Measurements from ENCODE around the gene HTT-AS. TPM values are rescaled to one million over a fixed set of nuclear protein-coding genes. Genes with fewer than 3 reads are reported as not detected.

The HTT-AS gene
- total RNA-seq, 2 donors from 2014 or later, result not detected

DNA sequence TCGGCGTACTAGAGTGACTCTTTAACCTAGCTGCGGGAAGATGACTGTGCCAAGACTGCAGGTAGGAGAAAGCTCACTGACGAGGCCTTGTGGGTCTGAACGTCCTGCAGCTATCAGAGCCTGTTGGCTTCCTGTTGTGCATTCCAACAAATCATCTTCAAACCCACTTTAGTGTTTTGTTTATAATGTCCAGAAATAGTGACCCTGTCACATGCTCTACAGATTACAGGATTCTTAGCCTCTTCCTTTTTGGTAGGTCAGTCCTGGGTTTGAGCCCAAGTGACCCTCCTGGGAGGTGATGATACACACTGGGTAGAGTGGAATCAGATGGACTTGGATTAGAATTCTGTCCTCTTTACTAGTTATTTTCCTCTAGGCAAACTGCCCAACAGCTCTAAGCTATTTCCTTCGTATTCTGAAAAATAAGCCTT, 33.4 kb upstream of the HTT-AS start:
- Histone ChIP-seq H3K36me3 (no peaks in the 10 kb centered on the region), H3K9me3 (no peaks in the 10 kb centered on the region), H3K4me3 (no peak overlapping the region), H3K27me3 (replicated peaks; ENCODE audit: insufficient read depth) (no peaks in the 10 kb centered on the region), H3K4me1 (replicated peaks) (no peaks in the 10 kb centered on the region), H3K27ac (no peak overlapping the region)
- TF ChIP-seq CTCF (IDR thresholded peaks at IDR 0.05) (no peak), POLR2AphosphoS5 (IDR thresholded peaks at IDR 0.05) (no peak)
- WGBS, result 78% methylated on average over 6 of the region's 6 CpGs
- no peak for DNase-seq (ENCODE audit: low spot score)
- intact Hi-C loops (cut with DNase I), result loop anchor here (5.0 kb wide), 2 partner anchors 240 to 335 kb away; partner anchors contain the start of gene HGFAC

DNA sequence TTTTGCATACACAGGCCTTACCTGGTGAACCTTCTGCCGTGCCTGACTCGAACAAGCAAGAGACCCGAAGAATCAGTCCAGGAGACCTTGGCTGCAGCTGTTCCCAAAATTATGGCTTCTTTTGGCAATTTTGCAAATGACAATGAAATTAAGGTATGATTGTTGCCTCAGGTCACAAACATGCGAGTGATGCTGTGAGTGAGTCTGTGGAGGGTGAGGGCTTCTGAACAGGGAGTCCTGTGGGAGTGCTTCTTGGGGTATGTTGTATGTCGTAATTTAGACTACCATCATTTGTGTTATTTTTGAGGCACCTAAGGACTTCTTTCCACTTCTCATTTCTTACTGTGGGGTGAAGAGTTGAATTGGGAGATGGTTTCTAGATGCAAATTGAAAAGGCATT, 32.9 kb upstream of the HTT-AS start:
- Histone ChIP-seq H3K27ac (no peak overlapping the region), H3K36me3 (no peaks in the 10 kb centered on the region), H3K4me3 (no peak overlapping the region), H3K4me1 (replicated peaks) (no peaks in the 10 kb centered on the region), H3K27me3 (replicated peaks; ENCODE audit: insufficient read depth) (no peaks in the 10 kb centered on the region), H3K9me3 (no peaks in the 10 kb centered on the region)
- 88% methylated on average over 5 of the region's 5 CpGs for WGBS
- no peak for DNase-seq (ENCODE audit: low spot score)
- TF ChIP-seq POLR2AphosphoS5 (IDR thresholded peaks at IDR 0.05) (no peak), POLR2A (IDR thresholded peaks at IDR 0.05) (no peak), CTCF (IDR thresholded peaks at IDR 0.05) (no peak)
- intact Hi-C loops (cut with DNase I), result loop anchor here (5.0 kb wide), 2 partner anchors 240 to 335 kb away; partner anchors contain the start of gene HGFAC

GRCh38 chr4:3106339-3107186, 32.2 kb upstream of the HTT-AS start:
- H3K4me3 ChIP-seq, result no peak overlapping the region
- H3K4me1 ChIP-seq (replicated peaks), result no peaks in the 10 kb centered on the region
- no peaks in the 10 kb centered on the region for H3K9me3 ChIP-seq
- no peaks in the 10 kb centered on the region for H3K36me3 ChIP-seq
- 5% methylated on average over 7 of the region's 7 CpGs for WGBS
- H3K27me3 ChIP-seq (replicated peaks; ENCODE audit: insufficient read depth), result no peaks in the 10 kb centered on the region
- no peak overlapping the region for H3K27ac ChIP-seq
- intact Hi-C loops (cut with DNase I), result loop anchor here (5.0 kb wide), 2 partner anchors 241 to 336 kb away; partner anchors contain the start of gene HGFAC
- DNase-seq (ENCODE audit: low spot score), result peak; percentile 81
- TF ChIP-seq CTCF (IDR thresholded peaks at IDR 0.05) (peak; percentile 67 to 96 (median 92)), POLR2A (IDR thresholded peaks at IDR 0.05) (no peak), POLR2AphosphoS5 (IDR thresholded peaks at IDR 0.05) (peak; percentile 64)

GRCh38 chr4:3098346-3098745, 24.0 kb upstream of the HTT-AS start:
- intact Hi-C loops (cut with DNase I), result no loop called here
- no peak overlapping the region for H3K27ac ChIP-seq

More at GRCh38 chr4:3098346-3098745, 24.0 kb upstream of the HTT-AS start:
- no peak for DNase-seq (ENCODE audit: low spot score)
- Histone ChIP-seq H3K9me3 (no peaks in the 10 kb centered on the region), H3K4me3 (no peak overlapping the region), H3K36me3 (peaks cover 0 to 5% of the 10 kb centered on the region in 2 donors), H3K4me1 (replicated peaks) (no peaks in the 10 kb centered on the region), H3K27me3 (replicated peaks; ENCODE audit: insufficient read depth) (no peaks in the 10 kb centered on the region)
- 54% methylated on average over 2 of the region's 2 CpGs for WGBS
- TF ChIP-seq CTCF (IDR thresholded peaks at IDR 0.05) (no peak), POLR2AphosphoS5 (IDR thresholded peaks at IDR 0.05) (no peak), POLR2A (IDR thresholded peaks at IDR 0.05) (no peak)

All from prostate gland (tissue), 2 donors.